ENCODE measurements around the gene ATP2B2. TPM values are rescaled to one million over a fixed set of nuclear protein-coding genes. Genes with fewer than 3 reads are reported as not detected.

Gene ATP2B2
- total RNA-seq, 2 experiments from 2014 or later: 0.05 TPM; not detected in 1

- H3K27ac Mint-ChIP-seq: no peak overlapping the region
- H3K4me3 Mint-ChIP-seq: no peak overlapping the region
- H3K4me1 Mint-ChIP-seq: peaks cover 59% of the 10 kb centered on the region
- ATAC-seq (no peak), DNase-seq (no peak)
- intact Hi-C loops (cut with DNase I, micrococcal nuclease): no loop called here
- no peaks in the 10 kb centered on the region for H3K9me3 Mint-ChIP-seq (ENCODE audit: low read depth)
- ChIA-PET POLR2A (no interaction called here), CTCF (interaction anchor here (0.6 to 5.3 kb wide), 5 partner anchors 10 to 976 kb away, joined by 3 to 31 read pairs (median 3); no protein-coding TSS in a partner anchor)
- H3K27me3 Mint-ChIP-seq: no peaks in the 10 kb centered on the region
- peaks cover 45% of the 10 kb centered on the region for H3K36me3 Mint-ChIP-seq (ENCODE audit: low read depth)
Measured at GRCh38 chr3:10279384-10280176, 225.8 kb downstream of the ATP2B2 start.

DNA sequence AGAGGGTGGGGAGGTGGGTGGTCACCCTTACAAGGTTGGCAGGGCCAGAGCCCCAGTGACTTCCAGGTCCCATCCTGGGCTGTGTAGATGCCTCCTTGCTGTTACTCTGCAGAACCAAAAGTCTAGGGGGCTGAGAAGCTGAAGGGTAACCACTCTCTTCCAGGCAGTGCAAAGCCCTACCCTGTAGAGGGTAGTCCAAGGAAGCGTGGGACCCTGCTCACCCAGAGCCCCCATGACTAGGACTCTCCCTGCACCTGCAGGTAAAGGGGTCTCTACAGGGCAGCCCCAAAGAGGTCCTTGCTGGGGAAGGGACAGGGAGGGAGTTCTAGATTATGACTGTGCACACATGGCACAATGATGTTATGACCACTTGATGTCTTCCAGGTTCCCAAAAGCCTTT lies 226.9 kb downstream of the ATP2B2 start:
- no peaks in the 10 kb centered on the region for H3K9me3 Mint-ChIP-seq (ENCODE audit: low read depth)
- H3K27ac Mint-ChIP-seq: no peak overlapping the region
- H3K27me3 Mint-ChIP-seq: no peaks in the 10 kb centered on the region
- intact Hi-C loops (cut with DNase I, micrococcal nuclease): no loop called here
- no peak overlapping the region for H3K4me3 Mint-ChIP-seq
- DNase-seq (no peak), ATAC-seq (no peak)
- peaks cover 58% of the 10 kb centered on the region for H3K4me1 Mint-ChIP-seq
- POLR2A ChIA-PET: no interaction called here
- peaks cover 50% of the 10 kb centered on the region for H3K36me3 Mint-ChIP-seq (ENCODE audit: low read depth)
- CTCF ChIA-PET: no interaction called here

DNA sequence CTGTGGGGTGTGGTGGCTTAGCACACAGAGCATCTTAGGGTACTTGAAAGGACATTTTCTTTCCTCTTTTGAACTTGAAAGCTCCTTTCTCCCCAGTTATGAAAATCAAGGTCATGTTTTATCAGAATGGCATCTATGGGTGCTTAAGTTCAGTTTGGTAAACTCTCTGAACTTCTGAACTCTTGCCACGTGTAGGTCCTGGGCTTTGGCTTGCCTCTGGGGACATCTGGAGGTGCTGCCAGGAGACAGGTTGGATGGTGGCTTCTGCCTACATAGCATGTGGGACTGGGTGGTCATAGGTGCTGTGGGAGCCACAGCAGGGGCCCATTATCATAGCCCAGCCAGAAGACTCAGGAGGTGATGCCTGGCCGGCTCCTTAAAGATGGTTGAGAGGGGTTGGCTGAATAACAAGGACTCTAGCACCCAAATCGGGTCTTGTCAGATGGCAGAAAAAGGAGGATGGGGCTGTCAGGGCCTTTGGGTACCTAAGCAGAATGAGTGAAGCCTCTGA lies 228.2 kb downstream of the ATP2B2 start:
- Mint-ChIP-seq H3K4me1 (peaks cover 59% of the 10 kb centered on the region), H3K36me3 (ENCODE audit: low read depth) (peaks cover 51% of the 10 kb centered on the region), H3K9me3 (ENCODE audit: low read depth) (no peaks in the 10 kb centered on the region), H3K27ac (no peak overlapping the region), H3K27me3 (no peaks in the 10 kb centered on the region), H3K4me3 (no peak overlapping the region)
- ATAC-seq (no peak), DNase-seq (no peak)
- intact Hi-C loops (cut with DNase I, micrococcal nuclease): no loop called here
- ChIA-PET CTCF (interaction anchor here (2.3 kb wide), 1 partner anchor 14 kb away, joined by 11 read pairs; no protein-coding TSS in a partner anchor), POLR2A (interaction anchor here (0.7 kb wide), 1 partner anchor 35 kb away, joined by 3 read pairs; no protein-coding TSS in a partner anchor)

- ChIA-PET POLR2A (interaction anchor here (0.6 to 0.7 kb wide), 3 partner anchors 18 to 291 kb away, joined by 3 to 6 read pairs (median 3); partner anchors contain the start of gene GHRL), CTCF (interaction anchor here (0.7 to 3.7 kb wide), 4 partner anchors 9 to 76 kb away, joined by 3 to 29 read pairs (median 3); no protein-coding TSS in a partner anchor)
- intact Hi-C loops (cut with DNase I, micrococcal nuclease): no loop called here
- Mint-ChIP-seq H3K27ac (peak overlapping the region; percentile 27), H3K27me3 (no peaks in the 10 kb centered on the region), H3K4me3 (no peak overlapping the region), H3K9me3 (ENCODE audit: low read depth) (no peaks in the 10 kb centered on the region), H3K4me1 (peaks cover 45% of the 10 kb centered on the region), H3K36me3 (ENCODE audit: low read depth) (peaks cover 47% of the 10 kb centered on the region)
- ATAC-seq (no peak), DNase-seq (no peak)
Measured at GRCh38 chr3:10274601-10275000, 230.8 kb downstream of the ATP2B2 start.

Small RNA genes lying within 50 kb of the gene (microRNA-seq; reads per million reads assigned to microRNA genes)
- gene MIR378B (ENCODE audit: borderline replicate concordance): not detected
- not detected for gene MIR885 (ENCODE audit: borderline replicate concordance)

Other genes with a start within 250 kb of the ATP2B2 start
- under 1 TPM; 0.19 to 0.30 TPM for gene GHRL, start 212.6 kb downstream of the ATP2B2 start, total RNA-seq
- gene SEC13, start 184.5 kb downstream of the ATP2B2 start, total RNA-seq: 10 to 100 TPM; 89.9 to 92.0 TPM